WTC11 (cell line): Measurements from ENCODE around the gene PPFIBP2.

Source experiments
- ESRRA ChIP-seq: sonication (generic); formaldehyde crosslinking; IDR thresholded peaks from 2 replicates; pipeline ENCODE4 v1.8.1; 2022; ENCODE audit warnings: mild to moderate bottlenecking, missing genetic modification reagents, borderline replicate concordance
- NR2C2 ChIP-seq: sonication (generic); formaldehyde crosslinking; IDR thresholded peaks from 2 replicates; pipeline ENCODE4 v1.8.0; 2022; ENCODE audit warnings: mild to moderate bottlenecking, missing genetic modification reagents
- SMAD3 ChIP-seq: sonication (generic); formaldehyde crosslinking; IDR thresholded peaks from 2 replicates; pipeline ENCODE4 v1.8.0; 2022; ENCODE audit warnings: missing genetic modification reagents, mild to moderate bottlenecking, borderline replicate concordance

- TF ChIP-seq NR2C2: no peak
- TF ChIP-seq ESRRA (CRISPR knock-in tag): no peak
- TF ChIP-seq SMAD3: no peak
Measured at GRCh38 chr11:7671347-7672215, 157.8 kb downstream of the PPFIBP2 start.
